ENCODE measurements around the gene NRSN1. TPM values are rescaled to one million over a fixed set of nuclear protein-coding genes. Genes with fewer than 3 reads are reported as not detected.
"Not testable (repeated sequence)": the region's sequence is repeated elsewhere in the genome, so short reads cannot be mapped to it uniquely, and the experiment has no call there.

Gene NRSN1
- total RNA-seq, 1 donor from 2014 or later, result not detected

DNA sequence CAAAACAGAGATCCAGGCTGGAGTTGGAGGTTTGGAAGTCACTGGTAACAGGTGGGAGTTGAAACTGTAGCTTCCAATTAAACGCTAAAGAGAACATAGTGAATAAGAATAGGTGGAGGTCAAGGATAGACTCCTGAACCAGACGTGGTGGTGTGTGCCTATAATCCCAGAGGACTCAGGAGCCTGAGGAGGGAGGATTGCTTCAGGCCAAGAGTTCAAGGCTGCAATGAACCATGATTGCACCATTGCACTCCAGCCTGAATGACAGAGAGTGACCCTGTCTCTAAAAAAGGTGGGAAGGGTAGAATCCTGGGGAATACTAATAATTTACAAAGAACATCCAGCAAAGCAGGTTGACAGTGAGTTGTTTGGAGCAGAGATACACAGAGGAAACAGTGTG is 13.6 kb downstream of the NRSN1 start:
- no peak for DNase-seq (ENCODE audit: extremely low read depth, low read depth, low spot score)

DNA sequence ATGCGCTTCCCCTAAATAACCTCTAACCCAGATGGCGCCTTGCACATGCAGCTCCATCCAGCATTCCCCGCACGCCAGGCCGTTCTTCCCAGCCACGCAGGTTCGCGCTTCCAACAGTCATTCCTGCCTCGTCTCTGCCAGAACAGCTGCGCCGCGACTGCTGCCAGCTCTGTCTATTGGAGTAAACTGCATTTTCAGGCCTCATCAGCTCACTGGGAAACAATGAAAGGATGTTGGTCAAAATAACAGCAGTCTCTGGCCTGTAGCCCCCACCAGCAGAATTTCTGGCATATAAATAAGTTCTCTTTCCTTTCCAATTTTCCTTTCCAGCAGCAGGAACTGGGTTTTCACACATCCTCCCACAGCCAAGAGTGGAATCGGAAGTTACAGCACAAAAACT is 14.6 kb downstream of the NRSN1 start:
- DNase-seq (ENCODE audit: extremely low read depth, low read depth, low spot score), result no peak

DNA sequence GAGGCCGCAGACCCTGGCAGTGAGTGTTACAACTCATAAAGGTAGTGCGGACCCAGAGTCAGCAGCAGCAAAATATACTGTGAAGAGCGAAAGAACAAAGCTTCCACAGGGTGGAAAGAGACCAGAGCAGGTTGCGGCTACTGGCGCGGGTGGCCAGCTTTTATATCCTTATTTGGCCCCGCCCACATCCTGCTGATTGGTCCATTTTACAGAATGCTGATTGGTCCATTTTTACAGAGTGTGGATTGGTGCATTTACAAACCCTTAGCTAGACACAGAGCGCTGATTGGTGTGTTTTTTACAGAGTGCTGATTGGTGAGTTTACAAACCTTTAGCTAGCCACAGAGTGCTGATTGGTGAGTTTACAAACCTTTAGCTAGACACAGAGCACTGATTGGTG is 16.7 kb downstream of the NRSN1 start:
- not testable (repeated sequence) for DNase-seq (ENCODE audit: extremely low read depth, low read depth, low spot score)

DNA sequence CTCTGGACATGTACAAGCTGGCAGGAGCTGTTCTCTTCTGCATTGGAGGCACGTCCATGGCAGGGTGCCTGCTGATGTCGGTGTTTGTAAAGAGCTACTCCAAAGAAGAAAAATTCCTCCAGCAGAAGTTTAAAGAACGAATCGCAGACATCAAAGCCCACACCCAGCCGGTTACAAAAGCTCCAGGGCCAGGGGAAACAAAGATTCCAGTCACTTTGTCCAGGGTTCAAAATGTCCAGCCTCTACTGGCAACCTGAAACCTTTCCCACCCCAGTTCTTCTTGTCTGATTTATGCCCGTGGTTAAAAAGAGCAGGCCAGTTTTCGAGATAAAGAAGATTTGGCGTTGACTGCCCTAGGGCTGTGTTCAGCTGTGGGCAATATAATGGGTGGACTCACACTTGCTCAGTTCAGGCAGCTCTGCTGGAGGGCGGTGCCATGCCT is 19.7 kb downstream of the NRSN1 start:
- DNase-seq (ENCODE audit: extremely low read depth, low read depth, low spot score), result no peak

DNA sequence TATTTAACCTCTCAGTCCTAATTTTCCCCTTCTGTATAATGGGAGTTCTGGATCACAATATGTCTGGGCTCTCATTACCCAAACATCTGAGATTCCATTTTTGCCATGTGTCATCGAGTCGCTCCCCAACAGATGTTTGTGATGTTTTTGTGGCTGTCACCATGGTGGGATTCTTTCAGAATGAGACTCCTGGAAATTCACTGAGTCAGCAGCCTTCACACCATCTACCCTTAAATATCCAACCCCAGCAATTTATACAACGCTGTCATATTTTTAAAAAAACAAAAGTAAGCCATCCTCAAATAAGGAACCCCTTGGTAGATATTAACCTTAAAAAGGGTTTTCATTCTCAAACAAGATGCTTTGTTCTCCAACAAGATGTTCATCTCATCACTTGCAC is 20.9 kb downstream of the NRSN1 start:
- no peak for DNase-seq (ENCODE audit: extremely low read depth, low read depth, low spot score)

DNA sequence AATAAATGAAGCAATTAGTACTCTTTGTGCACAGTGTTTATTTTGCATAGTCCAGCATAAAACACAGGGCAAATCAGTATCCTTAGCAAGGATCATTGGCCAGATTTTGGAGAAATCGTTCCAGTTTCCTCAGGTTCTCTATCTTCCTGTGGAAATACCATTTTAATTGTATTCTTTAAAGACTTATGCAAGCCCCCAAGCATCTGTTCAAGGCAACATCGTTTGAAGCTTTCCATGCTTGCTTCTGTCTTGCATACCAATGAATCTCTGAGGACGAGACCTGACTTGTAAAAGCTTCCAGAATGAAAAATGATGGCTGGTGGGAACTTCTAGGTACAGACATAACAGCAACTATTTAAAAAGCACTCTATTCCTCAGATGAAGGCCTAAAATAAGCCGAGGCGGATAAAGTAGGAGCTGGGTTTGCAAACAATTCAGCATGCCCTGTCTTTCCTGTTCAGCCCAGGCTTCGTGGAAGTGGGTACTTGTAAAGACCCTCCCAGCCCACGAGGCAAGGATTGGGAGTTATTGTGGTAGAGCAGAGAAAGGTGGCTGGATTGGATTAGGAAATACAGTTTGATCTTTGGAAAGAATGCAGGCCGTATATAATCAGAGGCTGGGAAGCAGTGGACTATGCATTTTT is 21.6 kb downstream of the NRSN1 start:
- DNase-seq (ENCODE audit: extremely low read depth, low read depth, low spot score), result no peak

DNA sequence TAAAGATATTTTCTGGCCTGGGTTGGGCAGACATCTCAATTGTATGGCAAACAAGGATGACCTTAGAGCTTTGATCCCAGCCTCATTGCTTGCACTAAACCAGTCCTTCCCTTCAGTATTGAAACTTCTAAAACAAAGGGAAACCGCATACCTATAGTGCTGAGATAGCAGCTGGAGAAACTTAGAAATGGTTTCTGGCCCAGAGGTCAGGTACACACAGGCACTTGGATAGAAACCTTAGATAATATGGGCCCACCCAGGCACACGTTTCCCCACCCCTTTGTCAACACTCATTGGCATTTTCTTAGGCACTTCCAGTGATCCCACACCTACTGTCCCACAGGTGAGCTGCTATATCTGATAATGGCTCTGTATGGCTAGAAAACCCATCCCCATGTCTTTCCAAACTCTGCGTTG is 22.1 kb downstream of the NRSN1 start:
- no peak for DNase-seq (ENCODE audit: extremely low read depth, low read depth, low spot score)

DNA sequence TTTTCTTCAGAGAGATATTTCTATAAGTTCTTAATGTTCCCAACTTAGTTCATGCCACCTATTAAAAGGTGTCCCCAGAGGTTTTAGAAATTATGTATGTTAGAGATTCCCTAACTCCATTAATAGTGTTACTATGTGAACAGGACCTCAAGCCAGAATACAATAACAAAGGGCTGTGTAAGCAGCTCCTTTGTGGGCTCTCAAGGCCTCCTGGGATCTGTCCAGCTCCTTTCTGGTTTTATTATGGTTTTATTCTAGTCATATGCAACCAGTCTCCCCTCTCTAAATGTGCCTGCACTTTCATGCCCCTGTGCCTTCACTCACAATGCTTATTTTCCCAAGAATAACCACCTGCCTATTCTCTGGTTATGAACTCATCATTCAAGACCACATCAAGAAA is 22.7 kb downstream of the NRSN1 start:
- no peak for DNase-seq (ENCODE audit: extremely low read depth, low read depth, low spot score)

DNA sequence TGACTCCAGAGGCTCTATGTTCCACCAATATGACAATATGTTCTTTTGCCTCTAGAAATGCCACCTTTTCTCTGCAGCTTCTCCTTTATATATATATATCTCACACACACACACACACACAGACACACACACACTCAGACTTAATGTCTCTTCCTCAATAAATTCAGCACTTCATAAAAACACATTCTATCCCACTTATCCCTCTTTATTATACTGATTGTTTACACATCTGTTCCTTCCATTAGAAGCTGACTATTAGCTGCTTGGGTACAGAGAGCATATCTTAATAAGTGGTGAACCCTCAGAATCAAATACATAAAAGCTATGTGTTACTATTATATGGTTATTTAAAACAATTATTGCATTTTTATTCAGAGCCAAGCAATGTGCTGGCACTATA is 23.3 kb downstream of the NRSN1 start:
- DNase-seq (ENCODE audit: extremely low read depth, low read depth, low spot score), result no peak

DNA sequence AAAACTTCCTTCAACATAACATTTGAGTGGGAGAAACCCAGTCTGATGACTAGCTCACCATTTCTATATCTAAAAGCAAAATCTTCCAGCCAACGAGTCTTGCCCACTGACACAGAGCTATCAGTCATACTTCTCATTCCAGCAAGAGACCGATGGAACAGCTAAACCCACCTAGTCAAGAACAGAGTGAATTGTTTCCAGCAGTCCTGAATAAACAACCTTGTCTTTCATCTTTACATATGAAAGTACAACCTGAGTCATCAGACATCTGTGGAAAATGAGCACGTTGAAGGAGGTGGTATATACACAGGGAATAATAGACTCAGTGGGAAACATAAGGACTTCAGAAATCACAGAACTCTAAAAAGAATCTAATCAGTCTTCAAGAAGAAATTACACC is 23.8 kb downstream of the NRSN1 start:
- DNase-seq (ENCODE audit: extremely low read depth, low read depth, low spot score), result no peak

DNA sequence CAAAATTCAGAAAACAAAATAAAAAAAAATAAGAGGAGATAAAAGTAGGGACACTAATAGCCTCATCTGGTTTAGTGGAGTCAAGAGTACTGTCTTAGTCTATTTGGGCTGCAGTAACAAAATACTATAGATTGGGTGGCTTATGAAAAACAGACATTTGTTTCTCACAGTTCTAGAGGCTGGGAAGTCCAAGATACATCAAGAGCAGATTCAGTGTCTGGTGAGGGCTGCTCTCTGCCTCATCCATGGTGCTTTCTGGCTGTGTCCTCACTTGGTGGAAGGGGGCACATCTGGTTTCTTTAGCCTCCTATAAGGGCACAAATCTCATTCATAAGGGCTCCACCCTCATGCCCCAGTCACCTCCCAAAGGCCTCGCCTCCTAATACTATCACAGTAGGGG is 26.0 kb downstream of the NRSN1 start:
- no peak for DNase-seq (ENCODE audit: extremely low read depth, low read depth, low spot score)

DNA sequence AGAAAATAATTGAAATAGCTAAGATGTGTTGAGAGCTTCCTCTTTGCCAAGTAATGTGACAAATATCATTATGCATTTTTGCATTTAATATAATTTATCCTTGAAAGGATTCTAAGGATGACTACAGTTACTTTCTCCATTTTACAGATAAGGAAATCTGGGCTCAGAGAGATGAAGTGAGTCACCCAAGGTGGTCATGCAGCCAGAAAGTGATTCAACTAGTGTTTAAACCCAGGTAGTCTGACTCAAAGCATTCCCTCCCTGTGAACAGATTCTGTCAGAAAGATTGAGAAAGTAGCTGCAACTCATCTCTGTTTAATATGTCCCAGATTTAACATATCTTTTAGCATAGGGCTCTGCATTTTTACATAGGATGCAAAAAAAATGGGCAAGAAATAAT is 28.1 kb downstream of the NRSN1 start:
- no peak for DNase-seq (ENCODE audit: extremely low read depth, low read depth, low spot score)

DNA sequence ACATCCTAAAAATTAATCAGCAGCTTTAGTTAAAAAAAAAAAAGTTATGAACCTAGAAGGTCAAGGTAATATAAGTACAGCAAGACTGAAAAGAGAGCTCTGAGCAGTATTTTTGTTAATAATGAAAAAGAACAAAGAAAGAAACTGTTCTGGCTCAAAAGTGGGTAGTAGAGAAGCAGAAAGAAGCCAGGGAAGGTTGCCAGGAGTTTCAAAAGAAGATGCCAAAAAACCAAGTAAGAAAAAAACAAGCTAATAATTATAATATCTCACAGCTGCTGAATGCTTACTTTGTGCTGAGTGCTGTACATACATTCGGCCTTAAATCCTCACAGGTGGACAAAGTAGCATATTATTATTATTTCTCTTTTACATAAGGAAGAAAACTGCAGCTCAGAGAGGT is 31.9 kb downstream of the NRSN1 start:
- no peak for DNase-seq (ENCODE audit: extremely low read depth, low read depth, low spot score)

DNA sequence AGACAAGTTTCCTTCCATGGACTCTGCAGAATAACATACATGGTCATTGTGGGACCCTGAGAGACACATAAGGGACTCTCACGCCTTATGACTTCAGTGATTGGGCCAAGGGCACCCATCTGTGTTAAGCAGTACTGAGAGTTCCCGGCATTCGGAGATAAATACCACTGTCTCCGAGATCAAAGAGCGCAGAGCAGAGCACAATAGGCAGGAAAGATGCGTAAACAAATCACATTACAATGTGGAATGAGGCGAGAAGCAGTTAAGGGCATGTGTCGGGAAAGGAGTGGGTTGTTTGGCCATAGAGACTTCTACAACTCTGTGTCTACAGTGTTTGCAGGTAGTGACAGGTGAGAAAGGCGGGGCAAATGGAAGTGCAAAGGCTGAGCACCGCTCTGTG is 57.6 kb downstream of the NRSN1 start:
- no peak for DNase-seq (ENCODE audit: extremely low read depth, low read depth, low spot score)

DNA sequence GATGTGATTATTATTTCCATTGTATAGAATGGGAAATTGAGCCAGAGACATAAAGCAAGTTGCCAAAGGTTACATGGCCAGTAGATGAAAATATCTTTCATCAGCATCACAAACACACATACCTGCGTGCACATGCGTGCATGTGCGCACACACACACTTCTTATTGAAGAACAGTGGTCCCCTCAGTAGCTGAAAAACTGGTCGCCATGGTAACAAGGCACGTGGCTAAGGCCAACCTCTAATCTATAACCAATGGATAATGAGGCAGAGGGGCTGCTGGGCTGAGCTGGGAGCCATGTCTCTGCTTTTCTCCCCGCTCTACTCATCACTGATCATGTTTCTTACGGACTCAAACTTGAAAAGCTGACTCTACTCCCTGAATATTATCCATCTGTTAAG is 60.3 kb downstream of the NRSN1 start:
- no peak for DNase-seq (ENCODE audit: extremely low read depth, low read depth, low spot score)

DNA sequence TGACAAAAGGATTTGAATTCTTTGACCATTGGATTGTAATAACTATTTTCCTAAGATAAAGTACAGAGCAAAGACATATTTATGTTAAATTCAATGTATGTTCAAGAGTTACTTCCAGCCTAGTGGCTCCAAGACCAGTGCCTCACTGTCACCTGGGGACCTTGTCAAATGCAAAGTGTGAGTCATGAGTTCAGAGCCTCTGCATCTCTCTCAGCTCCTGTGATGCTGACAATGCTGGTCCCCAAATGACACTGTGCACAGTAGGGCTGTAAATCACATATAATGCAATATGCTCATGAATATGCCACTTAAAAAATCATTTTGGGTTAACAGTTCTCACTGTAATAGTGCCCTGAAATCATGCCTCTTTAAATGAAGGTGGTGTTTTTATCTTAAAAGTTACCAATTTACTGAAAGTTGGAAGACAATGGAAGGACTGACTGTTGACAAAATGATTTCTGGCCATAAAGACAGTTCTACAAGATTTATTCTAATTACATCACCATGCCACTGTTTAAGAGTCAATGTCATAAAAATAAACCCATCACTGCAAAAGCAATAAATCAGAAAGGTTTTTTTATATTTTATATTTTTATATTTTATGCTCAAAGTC is 62.1 kb downstream of the NRSN1 start:
- no peak for DNase-seq (ENCODE audit: extremely low read depth, low read depth, low spot score)

DNA sequence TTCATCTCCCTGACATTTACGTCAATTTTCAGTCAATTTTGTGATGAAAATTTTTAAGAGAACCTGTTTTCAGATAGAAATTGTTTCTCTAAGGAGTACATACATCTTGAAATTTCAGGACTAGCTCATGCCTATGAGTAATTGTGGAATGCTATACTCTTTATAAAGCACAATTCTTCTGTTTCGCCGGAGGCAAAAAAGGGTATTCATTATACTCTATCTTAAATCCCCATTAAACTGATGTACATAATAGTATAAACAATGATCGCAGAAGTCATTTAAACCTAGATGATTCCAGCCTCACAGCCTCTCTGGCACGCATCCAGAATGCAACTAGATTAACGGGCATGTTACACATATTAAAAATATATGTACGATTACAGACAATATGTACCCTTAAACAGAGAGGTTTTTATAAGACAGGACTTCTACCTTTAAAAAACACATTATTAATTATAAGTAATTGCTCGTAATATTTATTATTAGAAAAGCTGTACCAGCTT is 62.6 kb downstream of the NRSN1 start:
- DNase-seq (ENCODE audit: extremely low read depth, low read depth, low spot score), result no peak

DNA sequence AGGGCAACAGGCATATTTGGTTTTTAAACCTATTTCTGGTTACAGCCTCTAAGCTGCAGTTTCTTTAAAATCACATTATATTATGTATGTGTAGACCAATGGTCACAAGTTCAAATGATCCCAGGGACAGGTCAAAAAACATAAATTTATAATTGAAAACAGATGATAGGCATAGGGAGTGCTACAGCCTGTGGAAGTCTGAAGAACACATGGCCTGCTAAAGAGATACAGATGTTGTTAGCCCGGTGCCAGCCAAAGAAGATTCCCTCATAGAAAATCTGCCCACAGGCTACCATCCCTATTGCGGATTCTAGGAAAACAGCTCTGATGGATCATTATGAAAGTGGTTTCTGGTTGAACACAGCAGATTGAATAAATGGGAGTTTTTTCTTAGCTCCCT is 65.3 kb downstream of the NRSN1 start:
- DNase-seq (ENCODE audit: extremely low read depth, low read depth, low spot score), result no peak

DNA sequence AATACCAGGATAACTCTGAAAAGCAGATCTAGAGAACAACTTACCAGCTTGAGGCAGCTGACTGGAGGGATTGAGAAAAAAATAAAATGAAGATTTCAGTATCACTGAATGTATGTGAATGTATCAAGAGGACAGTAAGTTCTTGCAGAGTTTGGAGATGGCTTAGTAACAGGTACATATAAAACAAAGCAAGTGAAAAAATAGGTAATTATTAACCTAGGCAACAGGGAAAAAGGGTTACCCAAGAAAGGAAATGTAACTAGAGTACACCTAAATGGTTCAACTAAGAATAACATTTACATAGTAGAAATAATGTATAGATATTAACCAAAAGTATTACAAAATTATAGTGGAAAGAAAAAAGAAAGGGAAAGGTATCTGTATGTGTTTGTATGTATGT is 67.3 kb downstream of the NRSN1 start:
- no peak for DNase-seq (ENCODE audit: extremely low read depth, low read depth, low spot score)

DNA sequence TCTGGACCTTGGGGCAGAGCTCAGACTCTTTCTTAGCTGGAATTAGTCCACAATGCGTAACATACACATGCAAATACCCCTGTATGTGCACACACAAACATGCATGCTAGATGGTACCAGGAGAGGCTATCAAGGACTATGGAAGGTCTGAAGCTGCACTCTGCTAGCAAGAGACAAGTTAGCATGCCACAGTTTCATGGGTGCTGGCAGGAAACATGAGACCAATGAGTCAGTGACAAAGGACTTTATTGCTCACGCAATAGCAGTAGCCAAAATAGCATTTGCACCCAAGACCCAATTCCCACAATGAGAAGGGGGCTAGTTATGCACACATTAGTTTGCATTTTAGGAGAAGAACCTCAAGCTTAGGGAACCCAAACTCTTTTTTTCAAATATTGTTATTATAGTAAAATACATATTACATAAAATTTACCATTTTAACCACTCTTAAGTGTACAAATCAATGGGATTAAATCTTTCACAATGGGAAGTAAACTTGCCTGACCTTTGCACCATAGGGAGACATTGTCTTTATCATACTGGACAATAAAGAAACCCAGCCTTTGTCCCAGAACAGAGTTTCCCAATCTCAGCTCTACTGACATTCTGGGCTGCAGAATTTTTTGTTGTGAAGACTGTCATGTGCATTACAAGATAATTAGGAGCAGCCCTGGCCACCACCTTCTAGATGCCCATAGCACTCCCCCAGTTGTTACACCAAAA is 69.1 kb downstream of the NRSN1 start:
- no peak for DNase-seq (ENCODE audit: extremely low read depth, low read depth, low spot score)

DNA sequence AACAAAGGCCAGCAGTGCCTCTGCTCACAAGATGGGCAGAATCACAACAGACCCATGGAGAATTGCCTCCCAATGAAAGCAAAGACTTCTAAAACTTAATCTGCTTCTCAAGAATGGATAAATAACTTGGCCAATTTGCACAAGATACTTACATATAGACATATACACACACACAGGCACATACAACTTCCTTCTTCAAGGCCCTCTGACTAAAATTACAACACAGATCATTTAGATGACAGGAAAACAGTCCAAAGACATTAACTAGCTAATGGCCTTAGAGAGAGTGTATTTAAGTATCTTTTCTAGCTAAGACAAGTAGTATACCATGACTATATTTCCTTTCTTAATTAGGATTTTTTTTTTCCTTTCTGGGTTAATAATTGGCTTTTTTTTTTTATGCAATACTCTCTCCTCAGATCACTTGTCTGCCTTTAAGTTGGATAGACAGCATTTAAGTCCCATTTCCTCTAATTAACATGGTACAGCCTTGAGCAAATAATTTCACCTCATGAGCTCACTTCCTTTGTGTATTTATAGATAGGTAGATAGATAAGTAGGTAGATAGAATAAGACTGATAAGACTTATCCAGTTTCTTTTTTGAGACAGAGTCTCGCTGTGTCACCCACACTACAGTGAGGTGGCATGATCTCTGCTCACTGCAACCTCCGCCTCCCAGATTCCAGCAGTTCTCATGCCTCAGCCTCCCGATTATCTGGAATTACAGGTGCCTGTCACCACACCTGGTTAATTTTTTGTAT is 70.0 kb downstream of the NRSN1 start:
- no peak for DNase-seq (ENCODE audit: extremely low read depth, low read depth, low spot score)
